ENCODE results near the gene HOXD8. TPM values are rescaled to one million over a fixed set of nuclear protein-coding genes. Genes with fewer than 3 reads are reported as not detected.

Gene HOXD8
- total RNA-seq, 1 donor from 2014 or later = not detected

GRCh38 chr2:176150584-176151441, 21.3 kb downstream of the HOXD8 start:
- Mint-ChIP-seq H3K36me3 (ENCODE audit: low read depth, unreplicated experiment) (peaks cover 2% of the 10 kb centered on the region), H3K4me3 (ENCODE audit: unreplicated experiment) (no peak overlapping the region)
- H3K79me2 ChIP-seq (ENCODE audit: insufficient read depth, low read length) = no peaks in the 10 kb centered on the region

GRCh38 chr2:176151442-176152287, 22.2 kb downstream of the HOXD8 start, which contains the start of gene HOXD4:
Gene HOXD4, plus strand, starts transcription at chr2:176151550. Its CDS starts 84 bp downstream, at chr2:176151634.
- Histone ChIP-seq H3K36me3 (ENCODE audit: insufficient read depth, low read length) (no peaks in the 10 kb centered on the region), H3K27me3 (ENCODE audit: insufficient read depth, low read length) (peaks cover 85% of the 10 kb centered on the region), H3K79me2 (ENCODE audit: insufficient read depth, low read length) (no peaks in the 10 kb centered on the region), H3K4me3 (ENCODE audit: insufficient read depth, low read depth, low read length) (peak within 1 kb of the TSS; percentile 57), H3K27ac (ENCODE audit: low read depth, low read length) (peak within 1 kb of the TSS; percentile 12), H4K20me1 (ENCODE audit: insufficient read depth, low read length) (no peaks in the 10 kb centered on the region), H3K4me1 (ENCODE audit: insufficient read depth, low read length) (no peaks in the 10 kb centered on the region), H2AFZ (ENCODE audit: low read depth, low read length) (peak within 1 kb of the TSS; percentile 37), H3K4me2 (ENCODE audit: low read length) (peak within 1 kb of the TSS; percentile 81), H3K9me3 (ENCODE audit: insufficient read depth, low read depth, low read length) (peaks cover 2% of the 10 kb centered on the region), H3K9ac (ENCODE audit: low read length) (peak within 1 kb of the TSS; percentile 81)
- TF ChIP-seq EZH2 (IDR thresholded peaks at IDR 0.05; ENCODE audit: insufficient read depth, low read length) = peak; percentile 65
- TF ChIP-seq CTCF (IDR thresholded peaks at IDR 0.05; ENCODE audit: insufficient read depth, low read depth, low read length) = no peak
- no peak within 1 kb of the TSS for H3K27ac Mint-ChIP-seq (ENCODE audit: unreplicated experiment)
- H3K4me1 Mint-ChIP-seq (ENCODE audit: low read depth, unreplicated experiment) = no peaks in the 10 kb centered on the region
- DNase-seq (ENCODE audit: low read depth) (peak; percentile 56), FAIRE-seq (no peak)
- no peak within 1 kb of the TSS for H3K4me3 Mint-ChIP-seq (ENCODE audit: unreplicated experiment)
- H3K9me3 Mint-ChIP-seq (ENCODE audit: unreplicated experiment) = peaks cover 36% of the 10 kb centered on the region
- peaks cover 91% of the 10 kb centered on the region for H3K27me3 Mint-ChIP-seq (ENCODE audit: low read depth, unreplicated experiment)
- peaks cover 2% of the 10 kb centered on the region for H3K36me3 Mint-ChIP-seq (ENCODE audit: low read depth, unreplicated experiment)

More at GRCh38 chr2:176150584-176151441, 21.3 kb downstream of the HOXD8 start:
- Mint-ChIP-seq H3K27me3 (ENCODE audit: low read depth, unreplicated experiment) (peaks cover 91% of the 10 kb centered on the region), H3K4me1 (ENCODE audit: low read depth, unreplicated experiment) (no peaks in the 10 kb centered on the region), H3K27ac (ENCODE audit: unreplicated experiment) (no peak overlapping the region), H3K9me3 (ENCODE audit: unreplicated experiment) (peaks cover 36% of the 10 kb centered on the region)
- Histone ChIP-seq H3K36me3 (ENCODE audit: insufficient read depth, low read length) (no peaks in the 10 kb centered on the region), H3K4me3 (ENCODE audit: insufficient read depth, low read depth, low read length) (peak overlapping the region; percentile 55), H4K20me1 (ENCODE audit: insufficient read depth, low read length) (no peaks in the 10 kb centered on the region), H2AFZ (ENCODE audit: low read depth, low read length) (no peak overlapping the region), H3K27ac (ENCODE audit: low read depth, low read length) (no peak overlapping the region), H3K4me2 (ENCODE audit: low read length) (peak overlapping the region; percentile 81), H3K9me3 (ENCODE audit: insufficient read depth, low read depth, low read length) (peaks cover 2% of the 10 kb centered on the region), H3K9ac (ENCODE audit: low read length) (no peak overlapping the region), H3K4me1 (ENCODE audit: insufficient read depth, low read length) (no peaks in the 10 kb centered on the region), H3K27me3 (ENCODE audit: insufficient read depth, low read length) (peaks cover 85% of the 10 kb centered on the region)
- FAIRE-seq (no peak), DNase-seq (ENCODE audit: low read depth) (no peak)
- no peak for TF ChIP-seq EZH2 (IDR thresholded peaks at IDR 0.05; ENCODE audit: insufficient read depth, low read length)
- TF ChIP-seq CTCF (IDR thresholded peaks at IDR 0.05; ENCODE audit: insufficient read depth, low read depth, low read length) = no peak
